Epithelial cell of proximal tubule (primary cell): ENCODE data around the gene MYEF2. TPM values are rescaled to one million over a fixed set of nuclear protein-coding genes. Genes with fewer than 3 reads are reported as not detected.

Source experiments
- DNase-seq: peaks from one replicate; pipeline ENCODE4 v3.0.0-alpha.2; 2011; ENCODE audit warnings: low read depth
- H3K4me3 ChIP-seq: 2 replicates; pipeline ENCODE4 v1.5.1; 2011; ENCODE audit warnings: low read depth, mild to moderate bottlenecking, low read length
- CTCF ChIP-seq: conservative IDR thresholded peaks from 2 replicates; pipeline ENCODE4 v1.5.1; 2012; ENCODE audit warnings: low read depth, mild to moderate bottlenecking, low read length
- total RNA-seq: library from RNA; depleted of rRNA; stranded (reverse); fragments of >200 nt; gene quantifications from 2 replicates; pipeline ENCODE4 v1.2.3, GENCODE V29; 2015

The MYEF2 gene
- total RNA-seq, result 30.3 and 55.1 TPM in 2 replicates

- DNase-seq, result no peak
- no peak for TF ChIP-seq CTCF
- peak within 1 kb of the TSS; percentile 71 for H3K4me3 ChIP-seq
These were observed at the start of gene MYEF2 for GRCh38 chr15:48177766-48178647. Gene MYEF2, minus strand, starts transcription at chr15:48178295. Its CDS starts 58 bp downstream, at chr15:48178237.

GRCh38 chr15:48225771-48226170 lies 47.7 kb upstream of the MYEF2 start:
- no peak overlapping the region for H3K4me3 ChIP-seq
- TF ChIP-seq CTCF, result no peak
- no peak for DNase-seq

- no peak for TF ChIP-seq CTCF
- no peak for DNase-seq
- no peak overlapping the region for H3K4me3 ChIP-seq
These were observed 44.5 kb upstream of the MYEF2 start for GRCh38 chr15:48222627-48223026.

- no peak for DNase-seq
- no peak for TF ChIP-seq CTCF
- no peak overlapping the region for H3K4me3 ChIP-seq
These were observed 43.8 kb upstream of the MYEF2 start for GRCh38 chr15:48221885-48222284.

- no peak overlapping the region for H3K4me3 ChIP-seq
- no peak for DNase-seq
- no peak for TF ChIP-seq CTCF
These were observed 43.2 kb upstream of the MYEF2 start for GRCh38 chr15:48221261-48221660.

- H3K4me3 ChIP-seq, result peak within 1 kb of the TSS; percentile 28
- no peak for TF ChIP-seq CTCF
- peak; percentile 26 for DNase-seq
These were observed 27.9 kb upstream of the MYEF2 start, which contains the start of gene SLC12A1 for GRCh38 chr15:48205981-48206380. Gene SLC12A1, plus strand, starts transcription at chr15:48206302. Its CDS starts 1,418 bp downstream, at chr15:48207720.
